Osteocyte (in vitro differentiated cells): ENCODE measurements around the gene WDR7. TPM values are rescaled to one million over a fixed set of nuclear protein-coding genes. Genes with fewer than 3 reads are reported as not detected.

ENCODE experiments used
- DNase-seq: peaks from one replicate; pipeline ENCODE4 v3.0.0; 2021; ENCODE audit warnings: mixed read lengths; ENCODE audit not compliant: unreplicated experiment; ENCODE audit errors: extremely low spot score
- H3K27ac Mint-ChIP-seq: one replicate; pipeline ENCODE4 v1.8.0; 2021; ENCODE audit warnings: mild to moderate bottlenecking, mixed read lengths; ENCODE audit not compliant: unreplicated experiment
- H3K27me3 Mint-ChIP-seq: one replicate; pipeline ENCODE4 v1.8.0; 2021; ENCODE audit warnings: mixed read lengths; ENCODE audit not compliant: unreplicated experiment
- H3K36me3 Mint-ChIP-seq: one replicate; pipeline ENCODE4 v1.8.0; 2021; ENCODE audit warnings: mixed read lengths; ENCODE audit not compliant: unreplicated experiment
- H3K4me1 Mint-ChIP-seq: one replicate; pipeline ENCODE4 v1.8.0; 2021; ENCODE audit warnings: mixed read lengths; ENCODE audit not compliant: unreplicated experiment
- H3K4me3 Mint-ChIP-seq: one replicate; pipeline ENCODE4 v1.8.0; 2021; ENCODE audit warnings: mild to moderate bottlenecking, moderate library complexity, mixed read lengths; ENCODE audit not compliant: unreplicated experiment
- H3K9me3 Mint-ChIP-seq: one replicate; pipeline ENCODE4 v1.8.0; 2021; ENCODE audit warnings: mixed read lengths; ENCODE audit not compliant: unreplicated experiment
- CTCF ChIP-seq: fragments of 200-600 bp; sonication (generic); IDR thresholded peaks from 2 replicates; pipeline ENCODE4 v1.5.0; 2021; ENCODE audit warnings: antibody characterized with exemption, mild to moderate bottlenecking, moderate library complexity
- total RNA-seq: library from RNA; stranded (reverse); gene quantifications from 2 replicates; pipeline ENCODE4 v1.2.1, GENCODE V29; 2021

The WDR7 gene
- total RNA-seq, 1 donor from 2014 or later = 25.9 TPM

- no peak for DNase-seq
- TF ChIP-seq CTCF = no peak
- Mint-ChIP-seq H3K4me1 (no peaks in the 10 kb centered on the region), H3K27me3 (no peaks in the 10 kb centered on the region), H3K27ac (no peak overlapping the region), H3K4me3 (no peak overlapping the region), H3K9me3 (no peaks in the 10 kb centered on the region), H3K36me3 (peaks cover 6% of the 10 kb centered on the region)
These were observed 282.3 kb downstream of the WDR7 start for GRCh38 chr18:56933472-56933871.

DNA sequence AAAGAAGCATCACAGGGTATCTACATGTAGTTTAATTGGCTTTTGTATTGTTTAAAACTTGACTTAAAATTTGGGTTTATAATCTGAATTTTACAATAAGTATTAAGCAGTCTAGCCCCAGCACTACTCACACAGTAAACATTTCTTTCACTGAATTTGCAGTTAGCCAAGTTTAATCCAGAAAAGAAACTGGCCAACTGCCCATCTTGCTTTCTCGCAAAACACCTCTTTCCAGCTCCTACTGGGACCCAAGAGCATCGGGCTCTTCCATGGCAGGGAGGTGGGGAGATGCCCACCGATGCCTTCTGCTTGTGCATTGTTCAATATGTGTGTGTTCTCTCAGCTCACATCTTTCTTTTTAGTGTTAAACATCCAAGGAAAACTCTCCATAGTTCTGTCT is 283.0 kb downstream of the WDR7 start:
- DNase-seq = no peak
- TF ChIP-seq CTCF = no peak
- Mint-ChIP-seq H3K36me3 (peaks cover 6% of the 10 kb centered on the region), H3K9me3 (no peaks in the 10 kb centered on the region), H3K27me3 (no peaks in the 10 kb centered on the region), H3K4me1 (no peaks in the 10 kb centered on the region), H3K27ac (no peak overlapping the region), H3K4me3 (no peak overlapping the region)

DNA sequence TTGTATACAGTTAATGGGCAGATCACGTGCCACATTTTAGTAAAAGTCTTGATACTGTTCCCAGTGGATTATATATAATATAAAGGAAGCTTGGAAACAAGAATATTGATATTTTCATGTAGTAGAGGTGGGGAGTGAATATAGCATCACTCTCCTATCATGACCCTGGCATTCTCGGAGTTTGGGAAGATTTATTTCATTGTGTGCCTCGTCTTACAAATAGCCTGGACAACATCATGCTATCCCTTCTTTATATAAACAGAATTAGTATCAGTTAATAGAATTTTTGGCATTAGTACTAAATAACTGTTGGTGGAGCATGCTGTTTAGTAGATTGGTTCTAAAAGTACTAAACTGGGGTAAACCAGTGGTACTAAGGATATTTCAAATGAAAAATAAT is 283.7 kb downstream of the WDR7 start:
- no peaks in the 10 kb centered on the region for H3K9me3 Mint-ChIP-seq
- H3K36me3 Mint-ChIP-seq = peaks cover 6% of the 10 kb centered on the region
- DNase-seq = no peak
- no peak overlapping the region for H3K27ac Mint-ChIP-seq
- no peaks in the 10 kb centered on the region for H3K4me1 Mint-ChIP-seq
- no peak for TF ChIP-seq CTCF
- H3K4me3 Mint-ChIP-seq = no peak overlapping the region
- H3K27me3 Mint-ChIP-seq = no peaks in the 10 kb centered on the region

DNA sequence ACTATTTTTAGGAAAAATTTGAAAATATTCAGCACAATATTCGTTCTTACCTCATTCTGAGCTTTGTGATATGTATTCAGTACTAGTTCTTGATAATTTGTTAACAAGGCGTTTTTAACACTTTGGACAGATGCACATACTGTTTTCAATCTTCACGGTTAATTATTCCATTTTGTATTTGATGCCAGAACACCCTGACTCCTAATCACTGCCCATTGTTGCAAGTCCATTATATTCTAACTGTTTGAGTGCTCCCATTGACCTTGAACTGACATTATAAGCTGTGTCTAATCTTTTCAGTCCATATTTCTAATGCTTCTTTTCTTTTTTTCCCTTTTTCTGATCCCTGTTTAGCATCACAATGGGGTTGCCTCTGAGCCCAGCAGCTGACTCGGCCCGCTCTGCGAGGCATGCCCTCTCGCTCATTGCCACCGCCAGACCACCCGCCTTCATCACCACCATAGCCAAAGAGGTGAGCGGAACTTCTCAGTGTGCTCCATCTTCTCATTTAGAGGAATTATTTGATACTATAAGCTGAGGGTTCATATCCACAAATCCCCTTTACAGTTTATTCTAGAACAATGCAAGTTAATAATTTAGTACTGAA is 284.4 kb downstream of the WDR7 start:
- no peak for DNase-seq
- Mint-ChIP-seq H3K4me1 (no peaks in the 10 kb centered on the region), H3K27ac (no peak overlapping the region), H3K4me3 (no peak overlapping the region), H3K27me3 (no peaks in the 10 kb centered on the region), H3K36me3 (peaks cover 6% of the 10 kb centered on the region), H3K9me3 (no peaks in the 10 kb centered on the region)
- no peak for TF ChIP-seq CTCF

GRCh38 chr18:56936457-56936856 is 285.3 kb downstream of the WDR7 start:
- H3K27ac Mint-ChIP-seq = no peak overlapping the region
- no peaks in the 10 kb centered on the region for H3K4me1 Mint-ChIP-seq
- peaks cover 6% of the 10 kb centered on the region for H3K36me3 Mint-ChIP-seq
- TF ChIP-seq CTCF = no peak
- H3K27me3 Mint-ChIP-seq = no peaks in the 10 kb centered on the region
- no peak for DNase-seq
- H3K4me3 Mint-ChIP-seq = no peak overlapping the region
- no peaks in the 10 kb centered on the region for H3K9me3 Mint-ChIP-seq
